Neural cell (in vitro differentiated cells): ENCODE results near the gene RAD51B. TPM values are rescaled to one million over a fixed set of nuclear protein-coding genes. Genes with fewer than 3 reads are reported as not detected.

ENCODE experiments used
- H2AFZ ChIP-seq: fragments of 200-600, 300-800 bp; sonication (generic), shearing (Covaris generic); 2 replicates; pipeline ENCODE4 v1.6.0; 2014; ENCODE audit warnings: low read depth, mild to moderate bottlenecking, antibody characterized with exemption, low read length, moderate library complexity
- H3F3A ChIP-seq: fragments of 200-600 bp; shearing (Covaris generic); 2 replicates; pipeline ENCODE4 v1.6.1; 2016; ENCODE audit warnings: mild to moderate bottlenecking, moderate library complexity, mixed read lengths, antibody characterized with exemption, low read length; ENCODE audit not compliant: insufficient read depth, poor library complexity, severe bottlenecking
- H3K27ac ChIP-seq: fragments of 200-600, 300-800 bp; sonication (generic), shearing (Covaris generic); 2 replicates; pipeline ENCODE4 v1.5.1; 2014; ENCODE audit warnings: mild to moderate bottlenecking, low read length, moderate library complexity
- H3K27me3 ChIP-seq: fragments of 300-800, 200-600 bp; sonication (generic), shearing (Covaris generic); 2 replicates; pipeline ENCODE4 v1.6.0; 2014; ENCODE audit warnings: mild to moderate bottlenecking, low read depth, low read length, moderate library complexity; ENCODE audit not compliant: insufficient read depth
- H3K36me3 ChIP-seq: fragments of 300-800, 200-600 bp; sonication (generic), shearing (Covaris generic); 2 replicates; pipeline ENCODE4 v1.5.1; 2014; ENCODE audit warnings: mild to moderate bottlenecking, antibody characterized with exemption, low read length, moderate library complexity; ENCODE audit not compliant: insufficient read depth
- H3K4me2 ChIP-seq: fragments of 300-800, 200-600 bp; sonication (generic), shearing (Covaris generic); 2 replicates; pipeline ENCODE4 v1.6.0; 2014; ENCODE audit warnings: mild to moderate bottlenecking, low read length
- H3K4me3 ChIP-seq: fragments of 300-800, 200-600 bp; sonication (generic), shearing (Covaris generic); 2 replicates; pipeline ENCODE4 v1.5.1; 2014; ENCODE audit warnings: mild to moderate bottlenecking, low read length, moderate library complexity
- H3K79me2 ChIP-seq: fragments of 200-600 bp; shearing (Covaris generic); replicated peaks from 2 replicates; pipeline ENCODE4 v1.6.0; 2014; ENCODE audit warnings: mild to moderate bottlenecking, low read length, moderate library complexity; ENCODE audit not compliant: insufficient read depth
- H3K9ac ChIP-seq: fragments of 300-800, 200-600 bp; sonication (generic), shearing (Covaris generic); 2 replicates; pipeline ENCODE4 v1.6.1; 2016; ENCODE audit warnings: mild to moderate bottlenecking, low read length, mixed read lengths
- H3K9me2 ChIP-seq: fragments of 200-600 bp; shearing (Covaris generic); 2 replicates; pipeline ENCODE4 v1.6.1; 2016; ENCODE audit warnings: mild to moderate bottlenecking, low read length, mixed read lengths; ENCODE audit not compliant: insufficient read depth
- H3K9me3 ChIP-seq: fragments of 200-600, 300-800 bp; sonication (generic), shearing (Covaris generic); 2 replicates; pipeline ENCODE4 v1.6.1; 2016; ENCODE audit warnings: mild to moderate bottlenecking, mixed run types, low read length, moderate library complexity, mixed read lengths
- H4K20me1 ChIP-seq: fragments of 200-600 bp; shearing (Covaris generic); 2 replicates; pipeline ENCODE4 v1.6.1; 2016; ENCODE audit warnings: mild to moderate bottlenecking, mixed run types; ENCODE audit not compliant: insufficient read depth
- CTCF ChIP-seq: fragments of 450-650 bp; IDR thresholded peaks from 2 replicates; pipeline ENCODE4 v1.5.1; 2014; ENCODE audit warnings: antibody characterized with exemption, mild to moderate bottlenecking, moderate library complexity; ENCODE audit not compliant: poor library complexity, severe bottlenecking
- EP300 ChIP-seq: fragments of 450-650 bp; conservative IDR thresholded peaks from 2 replicates; pipeline ENCODE4 v1.6.1; 2014; ENCODE audit warnings: antibody characterized with exemption, mild to moderate bottlenecking, moderate library complexity; ENCODE audit not compliant: poor library complexity, severe bottlenecking
- EZH2 ChIP-seq: fragments of 200-600, 300-800 bp; shearing (Covaris generic), sonication (generic); IDR thresholded peaks from 2 replicates; pipeline ENCODE4 v1.6.1; 2014; ENCODE audit warnings: antibody characterized with exemption, low read length, borderline replicate concordance, mild to moderate bottlenecking; ENCODE audit not compliant: insufficient read depth, poor library complexity, severe bottlenecking
- MXI1 ChIP-seq: fragments of 450-650 bp; conservative IDR thresholded peaks from 2 replicates; pipeline ENCODE4 v1.6.1; 2014; ENCODE audit warnings: antibody characterized with exemption, mild to moderate bottlenecking; ENCODE audit not compliant: poor library complexity, severe bottlenecking
- POLR2AphosphoS5 ChIP-seq: IDR thresholded peaks from 2 replicates; pipeline ENCODE4 v1.6.1; 2012
- RAD21 ChIP-seq: fragments of 450-650 bp; conservative IDR thresholded peaks from 2 replicates; pipeline ENCODE4 v1.6.1; 2014; ENCODE audit warnings: antibody characterized with exemption, mild to moderate bottlenecking, moderate library complexity
- REST ChIP-seq: IDR thresholded peaks from 2 replicates; pipeline ENCODE4 v1.6.1; 2012; ENCODE audit warnings: borderline replicate concordance
- SMC3 ChIP-seq: fragments of 450-650 bp; conservative IDR thresholded peaks from 2 replicates; pipeline ENCODE4 v1.6.1; 2014; ENCODE audit warnings: antibody characterized with exemption, mild to moderate bottlenecking, moderate library complexity; ENCODE audit not compliant: poor library complexity
- TAF1 ChIP-seq: IDR thresholded peaks from 2 replicates; pipeline ENCODE4 v1.6.1; 2012; ENCODE audit warnings: low read depth
- polyA plus RNA-seq: library from polyadenylated mRNA; depleted of rRNA; stranded (reverse); fragments of >200 nt; gene quantifications from 2 replicates; pipeline ENCODE4 v1.2.3, GENCODE V29; 2014

The RAD51B gene
- polyA plus RNA-seq, 1 donor from 2014 or later = 3.1 TPM

GRCh38 chr14:68451696-68452373, 632.3 kb downstream of the RAD51B start:
- Histone ChIP-seq H3K9me2 (no peaks in the 10 kb centered on the region), H3K27me3 (no peaks in the 10 kb centered on the region), H3K79me2 (no peaks in the 10 kb centered on the region), H3K9ac (no peak overlapping the region), H3K36me3 (no peaks in the 10 kb centered on the region), H2AFZ (no peak overlapping the region), H3K4me3 (no peak overlapping the region), H3K4me2 (no peak overlapping the region), H3K27ac (no peak overlapping the region), H3K9me3 (no peaks in the 10 kb centered on the region), H4K20me1 (no peaks in the 10 kb centered on the region), H3F3A (no peaks in the 10 kb centered on the region)
- TF ChIP-seq POLR2AphosphoS5 (no peak), MXI1 (no peak), EZH2 (no peak), RAD21 (no peak), TAF1 (no peak), EP300 (no peak), SMC3 (no peak)

GRCh38 chr14:68458253-68458652, 638.7 kb downstream of the RAD51B start:
- Histone ChIP-seq H2AFZ (no peak overlapping the region), H3K9ac (no peak overlapping the region), H3K79me2 (no peaks in the 10 kb centered on the region), H3K36me3 (no peaks in the 10 kb centered on the region), H3K9me2 (no peaks in the 10 kb centered on the region), H4K20me1 (no peaks in the 10 kb centered on the region), H3K4me2 (no peak overlapping the region), H3K4me3 (no peak overlapping the region), H3K27ac (no peak overlapping the region), H3K9me3 (no peaks in the 10 kb centered on the region), H3K27me3 (no peaks in the 10 kb centered on the region), H3F3A (no peaks in the 10 kb centered on the region)
- TF ChIP-seq TAF1 (no peak), EZH2 (no peak), CTCF (no peak), MXI1 (no peak), REST (no peak)
